ENCODE data around the gene SLC29A2.
"Not testable (repeated sequence)": the region's sequence is repeated elsewhere in the genome, so short reads cannot be mapped to it uniquely, and the experiment has no call there.

Gene SLC29A2

DNA sequence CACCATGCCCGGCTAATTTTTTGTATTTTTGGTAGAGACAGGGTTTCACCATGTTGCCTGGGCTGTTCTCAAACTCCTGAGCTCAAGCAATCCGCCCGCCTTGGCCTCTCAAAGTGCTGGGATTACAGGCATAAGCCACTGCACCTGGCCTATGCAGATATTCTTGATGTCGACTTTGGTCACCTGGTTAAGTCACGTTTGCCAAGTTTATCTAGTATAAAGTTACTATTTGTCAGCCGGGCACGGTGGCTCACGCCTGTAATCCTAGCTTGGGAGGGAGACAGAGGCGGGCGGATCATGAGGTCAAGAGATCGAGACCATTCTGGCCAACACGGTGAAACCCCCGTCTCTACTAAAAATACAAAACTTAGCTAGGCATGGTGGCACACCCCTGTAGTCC lies 12.8 kb upstream of the SLC29A2 start:
- not testable (repeated sequence) for DNase-seq (ENCODE audit: low read depth in 2 of 2)

DNA sequence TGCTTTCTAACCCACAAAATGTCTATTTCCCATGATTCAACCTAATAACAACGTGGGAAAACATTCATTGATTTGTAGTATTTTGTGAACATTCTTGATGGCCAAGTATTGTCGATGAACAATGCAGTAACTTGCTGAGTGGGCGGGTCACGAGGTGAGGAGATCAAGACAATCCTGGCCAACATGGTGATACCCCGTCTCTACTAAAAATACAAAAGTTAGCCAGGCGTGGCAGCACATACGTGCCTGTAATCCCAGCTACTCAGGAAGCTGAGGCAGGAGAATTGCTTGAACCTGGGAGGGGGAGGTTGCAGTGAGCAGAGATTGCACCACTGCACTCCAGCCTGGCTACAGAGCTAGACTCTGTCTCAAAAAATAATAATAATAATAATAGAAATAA lies 8.7 kb upstream of the SLC29A2 start:
- not testable (repeated sequence) for DNase-seq (ENCODE audit: low read depth in 2 of 2)

DNA sequence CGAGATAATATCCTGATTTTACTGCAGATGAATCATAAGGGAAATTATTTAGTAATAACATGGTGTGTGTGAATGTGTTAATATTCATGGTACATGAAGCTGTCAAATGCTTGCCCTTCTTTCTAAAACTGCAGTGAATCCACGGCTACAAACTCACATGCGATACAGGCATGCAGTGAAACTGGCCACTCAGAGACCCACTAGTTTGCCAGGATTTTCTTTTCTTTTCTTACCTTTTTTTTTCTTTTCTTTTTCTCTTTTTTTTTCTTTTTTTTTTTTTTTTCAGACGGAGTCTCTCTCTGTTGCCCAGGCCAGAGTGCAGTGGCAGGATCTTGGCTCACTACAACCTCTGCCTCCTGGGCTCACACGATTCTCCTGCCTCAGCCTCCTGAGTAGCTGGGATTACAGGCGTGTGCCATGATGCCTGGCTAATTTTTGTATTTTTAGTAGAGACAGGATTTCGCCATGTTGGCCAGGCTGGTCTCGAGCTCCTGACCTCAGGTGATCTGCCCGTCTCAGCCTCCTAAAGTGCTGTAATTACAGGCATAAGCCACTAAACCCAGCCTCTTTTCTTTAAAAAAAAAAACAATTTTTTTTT lies 2.2 kb upstream of the SLC29A2 start:
- not testable (repeated sequence) for DNase-seq (ENCODE audit: low read depth in 2 of 2)

DNA sequence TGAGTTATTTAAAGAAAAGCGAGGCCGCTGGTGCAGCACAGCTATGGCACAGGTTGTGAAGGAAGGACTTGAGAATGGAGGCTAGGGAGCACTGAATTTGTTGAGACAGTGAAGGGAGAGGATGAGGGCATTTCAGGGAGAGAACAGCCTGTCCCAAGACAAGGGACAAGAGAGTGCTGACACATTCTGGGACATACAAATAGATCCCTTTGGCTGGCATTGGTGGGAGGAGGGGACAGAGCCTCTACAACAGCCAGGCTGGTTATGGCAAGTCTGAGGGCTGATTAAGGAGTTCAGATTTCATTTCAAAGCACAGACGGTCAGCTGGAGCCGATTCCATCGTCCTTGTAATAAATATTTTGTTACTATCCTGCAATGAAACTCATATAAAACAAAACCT lies 1.7 kb upstream of the SLC29A2 start:
- no peak for DNase-seq (ENCODE audit: low read depth in 2 of 2)

DNA sequence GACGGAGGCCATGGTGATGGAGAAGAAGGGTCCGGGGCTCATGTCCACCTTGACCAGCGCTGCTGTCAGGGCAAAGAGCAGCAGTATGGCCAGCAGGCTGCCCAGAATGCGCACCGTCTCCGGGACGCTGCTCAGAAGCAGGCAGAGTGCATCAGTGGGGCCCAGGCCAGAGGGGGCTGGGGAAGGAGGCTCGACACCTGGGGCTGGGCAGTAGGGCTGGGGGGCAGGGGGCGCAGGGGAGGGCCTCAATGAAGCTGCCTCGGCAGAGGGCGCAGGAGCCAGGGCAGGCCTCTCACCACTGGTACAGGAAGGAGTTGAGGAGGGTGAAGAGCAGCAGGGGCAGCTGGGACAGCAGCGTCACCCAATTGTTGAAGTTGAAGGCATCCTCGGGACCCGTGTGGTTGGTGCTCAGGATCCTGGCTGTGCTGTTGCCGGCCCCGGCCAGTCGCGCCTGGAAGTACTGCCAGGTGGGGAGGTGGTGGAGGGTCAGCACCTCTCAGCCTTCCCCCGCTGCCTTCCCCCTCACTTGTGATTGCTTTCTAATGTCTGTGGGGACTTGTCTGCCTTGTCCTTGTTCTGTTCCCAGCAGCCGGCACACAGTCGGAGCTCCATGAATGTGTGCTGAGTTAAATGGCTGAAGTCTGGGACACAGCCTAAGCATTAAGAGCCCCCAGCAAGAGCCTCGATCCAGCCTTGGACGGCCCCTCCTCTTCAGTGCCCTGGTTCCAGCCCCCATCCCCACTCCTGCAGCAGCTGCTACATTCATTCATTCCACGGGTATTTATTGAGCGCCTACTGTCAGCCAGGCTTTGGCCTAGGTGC lies 2.3 kb downstream of the SLC29A2 start:
- no peak for DNase-seq (ENCODE audit: low read depth in 2 of 2)

DNA sequence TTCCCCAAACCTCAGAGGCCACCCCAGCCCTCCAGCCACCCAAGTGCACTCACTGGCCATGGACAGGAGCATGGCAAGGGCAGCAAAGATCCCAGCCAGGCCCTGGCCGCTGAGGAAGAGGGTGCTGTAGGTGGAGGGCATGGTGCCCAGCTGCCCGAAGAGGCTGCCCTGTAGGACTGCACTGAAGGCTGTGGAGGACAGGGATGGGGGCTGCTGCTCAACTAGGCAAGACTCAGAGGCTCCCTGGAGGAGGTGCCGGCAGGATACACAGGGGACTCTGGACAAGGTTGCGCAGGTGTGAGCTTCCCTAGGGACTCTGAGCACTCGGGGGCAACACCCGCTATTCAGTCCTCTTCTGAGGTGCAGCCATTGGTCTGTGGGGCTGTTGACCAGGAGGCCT lies 3.1 kb downstream of the SLC29A2 start:
- no peak for DNase-seq (ENCODE audit: low read depth in 2 of 2)

DNA sequence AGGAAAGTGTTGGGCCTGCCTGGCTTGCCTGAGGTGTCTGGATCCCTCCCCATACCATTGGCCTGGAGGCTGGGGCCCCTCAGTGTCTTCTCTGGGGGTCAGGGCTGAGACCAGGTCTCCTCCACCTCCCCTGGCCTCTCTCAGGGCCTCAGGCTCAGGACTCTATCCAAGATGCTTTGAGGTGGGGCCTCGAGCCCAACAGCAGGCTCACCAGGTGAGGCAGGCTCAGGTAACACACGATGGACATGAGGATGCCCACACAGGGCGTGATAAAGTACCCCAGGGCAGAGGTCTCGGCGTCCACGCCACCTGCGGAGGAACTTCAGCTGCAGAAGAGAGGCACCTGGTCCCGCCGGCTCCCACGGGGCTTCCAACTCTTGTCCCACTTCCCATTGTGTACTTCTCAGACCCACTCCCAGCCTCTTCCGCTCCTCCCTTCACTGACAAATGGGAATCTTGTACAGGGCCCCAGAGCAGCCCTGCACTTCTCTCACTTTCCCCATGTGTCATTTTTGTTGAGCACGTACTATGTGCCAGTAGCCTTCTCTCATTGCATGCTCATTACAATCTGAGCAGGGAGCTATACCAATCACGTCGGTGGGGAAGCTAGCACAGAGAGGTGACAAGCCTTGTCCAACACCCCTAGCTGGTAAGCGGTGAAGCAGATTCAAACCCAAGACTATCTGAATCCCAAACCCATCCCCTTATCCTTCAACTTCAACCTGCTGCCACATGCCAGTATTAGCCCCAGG lies 3.8 kb downstream of the SLC29A2 start:
- DNase-seq (ENCODE audit: low read depth in 2 of 2) = no peak

DNA sequence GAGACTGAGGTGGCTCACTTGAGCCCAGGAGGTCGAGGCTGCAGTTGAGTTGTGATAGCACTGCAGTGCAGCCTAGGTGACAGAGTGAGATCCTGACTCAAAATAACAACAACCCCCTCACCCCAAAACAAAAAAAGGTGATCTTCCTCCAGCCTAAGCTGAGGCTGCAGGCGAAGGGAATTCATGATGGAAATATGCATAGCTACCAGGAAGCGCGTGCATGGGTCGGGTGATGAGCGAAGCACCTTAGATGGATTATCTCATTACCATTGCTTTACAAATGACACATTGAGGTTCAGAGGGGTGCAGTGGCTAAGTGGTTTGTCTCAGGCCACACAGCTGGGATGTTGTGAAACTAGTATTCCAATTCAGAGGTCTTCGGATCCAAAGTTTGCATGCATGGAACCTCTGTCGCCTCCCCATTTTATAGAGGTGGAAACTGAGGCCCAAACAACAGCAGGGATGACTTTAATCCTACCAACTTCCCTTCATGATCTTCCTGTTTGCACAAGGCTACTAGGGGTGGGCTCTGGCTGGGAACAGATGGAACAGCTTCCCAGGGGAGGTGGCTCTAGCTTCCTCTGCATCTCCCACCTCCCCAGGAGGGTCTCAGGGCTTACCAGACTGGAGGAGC lies 4.6 kb downstream of the SLC29A2 start:
- DNase-seq (ENCODE audit: low read depth in 2 of 2) = no peak

DNA sequence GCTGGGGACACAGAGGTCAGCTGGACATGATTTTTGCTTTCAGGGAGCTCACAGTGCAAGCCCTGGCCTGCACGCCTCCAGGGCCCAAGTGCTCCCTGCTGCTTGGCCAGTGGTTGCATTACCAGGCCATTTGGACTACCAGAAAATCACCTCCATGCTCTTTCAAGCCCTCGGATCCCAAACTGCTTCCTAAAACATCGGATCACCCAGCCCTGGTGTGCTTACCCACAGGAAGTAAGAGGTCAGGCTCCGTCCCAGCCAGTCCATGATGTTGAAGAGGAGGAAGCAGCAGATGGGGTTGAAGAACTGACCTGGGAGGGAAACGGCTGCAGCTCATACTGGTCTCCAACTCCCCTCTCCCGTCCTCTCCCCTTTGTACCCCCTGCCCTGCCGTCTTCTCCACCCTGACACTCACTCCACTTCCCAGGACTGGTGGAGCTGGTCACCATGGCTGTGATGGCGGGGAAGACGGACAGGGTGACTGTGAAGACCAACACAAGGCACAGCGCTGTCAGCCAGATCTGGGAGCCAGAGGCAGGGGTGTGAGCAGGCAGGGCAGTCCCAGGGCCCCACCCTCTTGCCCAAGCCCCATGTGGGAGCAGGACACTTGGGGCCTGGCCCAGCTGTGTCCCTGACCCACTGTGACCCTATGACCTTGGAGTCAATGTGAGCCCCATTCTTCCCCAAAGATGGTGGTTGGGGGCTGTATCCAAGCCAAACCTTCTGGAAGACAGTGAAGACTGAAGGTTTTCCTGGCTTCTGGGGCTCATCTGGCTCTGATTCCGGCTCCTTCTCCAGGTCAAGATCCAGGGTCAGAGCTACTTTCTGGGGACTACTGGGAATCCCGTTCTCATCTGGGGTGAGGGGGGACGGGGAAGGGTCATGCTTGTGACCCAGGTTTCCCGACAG lies 5.6 kb downstream of the SLC29A2 start:
- DNase-seq (ENCODE audit: low read depth in 2 of 2) = no peak

DNA sequence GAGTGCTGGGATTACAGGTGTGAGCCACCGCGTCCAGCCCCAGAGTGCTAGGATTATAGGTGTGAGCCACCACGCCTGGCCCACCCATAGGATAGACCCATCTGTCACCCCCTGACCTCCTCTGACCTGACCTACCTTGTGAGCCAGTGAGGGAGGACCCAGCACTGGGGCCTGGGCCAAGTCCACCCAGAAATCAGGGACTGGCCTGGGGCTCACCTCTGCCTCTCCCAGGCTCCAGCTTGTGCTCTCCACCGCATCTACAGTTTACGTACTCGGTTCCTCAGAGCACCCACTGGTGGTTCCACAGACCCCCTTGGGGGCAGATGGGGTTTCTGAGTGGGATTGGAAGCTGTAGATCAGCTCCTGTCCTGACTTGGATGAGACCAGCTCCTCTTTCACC lies 6.4 kb downstream of the SLC29A2 start:
- DNase-seq (ENCODE audit: low read depth in 2 of 2) = no peak

DNA sequence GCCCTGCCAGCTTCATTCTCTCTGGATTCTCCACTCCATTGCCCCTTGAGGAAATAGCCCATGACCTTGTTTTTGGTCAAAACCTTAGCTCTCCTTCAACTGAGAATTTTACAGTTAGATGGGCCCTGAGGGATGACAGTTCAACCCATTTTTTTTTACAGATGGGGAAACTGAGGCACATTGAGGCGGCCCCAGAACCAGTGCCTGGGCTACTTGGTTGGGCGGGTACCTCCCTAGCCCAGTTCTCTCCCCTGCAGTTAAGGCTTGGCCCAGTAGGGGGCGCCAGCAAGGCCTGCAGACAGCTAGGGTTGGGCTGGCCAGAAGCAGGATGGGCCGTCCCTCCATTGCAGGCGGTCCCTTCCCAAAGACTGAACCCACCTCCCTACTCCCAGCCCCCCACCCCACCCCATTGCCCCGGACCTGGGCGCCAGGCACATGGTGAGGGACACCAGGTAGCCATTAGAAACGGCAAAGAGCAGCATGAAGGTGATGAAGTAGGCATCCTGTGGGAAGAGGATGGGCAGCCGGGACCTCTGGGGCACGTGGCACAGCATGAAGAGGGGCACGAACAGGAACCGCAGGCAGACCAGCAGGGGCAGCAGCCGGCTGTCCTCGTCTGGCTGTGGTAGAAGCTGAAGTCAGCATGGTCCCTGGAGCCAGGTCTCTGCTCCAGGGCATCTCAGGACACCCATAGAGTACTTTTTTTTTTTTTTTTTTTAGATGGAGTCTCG lies 7.6 kb downstream of the SLC29A2 start:
- peak; percentile 26 to 74 for DNase-seq (ENCODE audit: low read depth in 2 of 2)

DNA sequence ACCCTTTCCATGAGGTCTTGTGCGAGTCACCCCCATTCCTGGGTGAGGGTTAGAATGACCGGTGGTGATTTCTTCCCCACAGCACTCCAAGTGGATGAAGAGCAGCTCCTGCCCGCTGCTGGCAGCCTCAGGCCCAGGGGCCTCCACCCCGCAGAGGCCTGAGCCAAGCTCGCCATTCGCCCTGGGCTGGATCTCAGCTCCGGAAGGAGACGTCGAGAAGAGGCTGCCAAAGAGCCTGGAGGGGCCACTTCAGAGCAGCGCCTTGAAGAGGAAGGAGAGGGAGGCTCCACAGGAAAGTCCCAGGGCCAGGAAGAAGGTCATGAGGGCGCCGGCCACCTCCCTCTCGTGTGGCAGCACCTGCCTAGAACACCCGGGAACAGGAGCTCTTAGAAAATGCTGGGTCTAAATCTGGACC lies 8.4 kb downstream of the SLC29A2 start:
- no peak for DNase-seq (ENCODE audit: low read depth in 2 of 2)

DNA sequence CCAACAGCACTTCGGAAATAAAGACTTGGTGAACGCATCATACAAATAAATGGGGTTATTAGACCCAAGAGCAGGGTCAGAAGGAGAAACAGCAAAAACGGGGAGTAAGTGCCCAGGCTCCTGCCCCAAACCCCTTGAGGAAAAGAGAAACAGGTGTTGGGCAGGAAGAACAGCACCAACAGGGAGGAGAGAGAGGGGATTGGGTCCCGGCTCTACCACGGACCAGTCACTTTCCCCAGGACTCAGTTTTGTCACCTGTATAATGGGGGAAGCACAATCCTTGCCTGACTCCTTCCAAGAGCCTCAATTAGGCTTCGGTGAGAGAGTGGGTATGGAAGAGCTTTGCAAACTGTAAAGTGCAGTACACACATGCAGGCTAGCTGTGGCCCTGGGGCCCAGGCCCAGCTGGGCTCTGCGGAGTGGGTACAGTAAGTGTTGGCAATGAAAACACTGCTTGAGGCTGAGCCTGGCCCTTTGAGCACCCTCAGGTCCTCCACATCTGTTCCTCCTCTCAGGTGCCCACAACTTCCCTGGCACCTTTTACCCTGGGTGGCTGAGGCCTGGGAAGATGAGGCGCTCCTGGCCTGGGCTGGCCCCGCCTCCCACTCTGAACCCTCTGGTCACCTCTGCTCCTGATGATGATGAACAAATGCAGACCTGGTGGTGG lies 8.9 kb downstream of the SLC29A2 start:
- DNase-seq (ENCODE audit: low read depth in 2 of 2) = no peak

DNA sequence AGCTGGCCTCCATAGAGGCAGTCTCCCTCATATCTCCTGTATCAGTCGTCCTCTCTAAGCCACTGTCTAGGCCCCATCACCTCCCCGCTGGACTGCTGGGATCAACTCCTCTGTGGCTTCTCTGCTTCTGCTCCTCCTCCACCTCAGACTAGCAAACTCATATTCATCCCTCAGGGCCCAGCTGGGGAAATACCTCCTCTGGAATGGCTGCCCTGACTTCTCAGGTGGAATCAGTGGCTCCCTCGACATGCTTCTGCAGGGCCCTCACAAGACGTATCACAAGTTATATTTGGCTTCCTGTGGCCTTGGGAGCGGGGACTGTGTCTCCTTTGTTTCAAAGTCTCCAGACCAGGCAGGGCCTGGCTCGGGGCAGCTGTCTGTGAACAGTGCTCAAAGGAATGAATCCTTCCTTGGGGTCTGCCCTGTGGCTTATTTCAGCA lies 10.0 kb downstream of the SLC29A2 start:
- no peak for DNase-seq (ENCODE audit: low read depth in 2 of 2)

DNA sequence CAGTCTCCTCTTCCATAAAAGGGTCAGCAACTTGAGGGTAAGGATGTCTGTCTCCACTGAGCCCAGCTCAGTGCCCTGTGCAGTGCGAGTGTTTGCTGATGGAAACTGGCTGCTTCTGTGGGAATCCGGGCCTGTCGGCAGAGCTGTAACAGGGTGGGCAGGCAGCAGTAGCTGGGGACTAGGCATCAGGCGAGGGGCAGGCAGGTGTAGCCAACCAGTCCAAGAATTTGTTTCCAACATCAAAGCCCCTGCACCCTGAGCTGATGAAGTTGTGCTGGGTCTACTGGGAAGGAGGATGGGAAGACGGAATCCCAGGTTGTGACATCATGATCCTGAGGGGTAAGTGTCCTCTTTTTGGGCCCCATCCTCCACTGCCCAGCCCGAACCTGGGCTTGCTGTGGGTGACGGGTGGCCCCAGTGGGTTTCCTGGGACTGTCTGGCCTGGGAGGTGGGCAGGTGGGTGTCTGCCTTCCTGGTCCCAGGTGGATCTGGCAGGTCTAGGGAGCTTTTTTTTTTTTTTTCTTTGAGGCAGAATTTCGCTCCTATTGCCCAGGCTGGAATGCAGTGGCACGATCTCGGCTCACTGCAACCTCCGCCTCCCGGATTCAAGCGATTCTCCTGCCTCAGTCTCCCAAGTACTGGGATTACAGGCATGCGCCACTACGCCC lies 11.0 kb downstream of the SLC29A2 start:
- no peak for DNase-seq (ENCODE audit: low read depth in 2 of 2)

DNA sequence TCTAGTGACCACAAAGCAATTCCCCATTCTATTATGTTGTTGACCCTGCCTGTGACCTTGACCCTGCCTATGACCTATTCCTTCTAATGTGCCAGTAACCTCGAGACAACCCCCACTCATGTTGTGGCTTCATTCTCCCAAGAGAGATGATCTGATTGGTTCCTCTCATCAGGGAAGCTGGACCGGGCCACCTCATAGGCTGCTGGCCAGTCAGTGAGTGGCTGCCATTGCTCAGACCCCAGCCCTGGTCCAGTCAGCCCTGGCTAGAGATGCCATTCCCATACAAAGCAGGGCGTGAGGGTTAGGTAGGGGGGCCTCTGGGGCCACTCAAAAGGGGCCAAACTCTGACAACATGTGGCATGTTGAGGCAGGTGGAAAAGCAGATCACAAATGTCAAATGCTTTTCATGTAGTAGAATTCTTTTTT lies 11.9 kb downstream of the SLC29A2 start:
- no peak for DNase-seq (ENCODE audit: low read depth in 2 of 2)

DNA sequence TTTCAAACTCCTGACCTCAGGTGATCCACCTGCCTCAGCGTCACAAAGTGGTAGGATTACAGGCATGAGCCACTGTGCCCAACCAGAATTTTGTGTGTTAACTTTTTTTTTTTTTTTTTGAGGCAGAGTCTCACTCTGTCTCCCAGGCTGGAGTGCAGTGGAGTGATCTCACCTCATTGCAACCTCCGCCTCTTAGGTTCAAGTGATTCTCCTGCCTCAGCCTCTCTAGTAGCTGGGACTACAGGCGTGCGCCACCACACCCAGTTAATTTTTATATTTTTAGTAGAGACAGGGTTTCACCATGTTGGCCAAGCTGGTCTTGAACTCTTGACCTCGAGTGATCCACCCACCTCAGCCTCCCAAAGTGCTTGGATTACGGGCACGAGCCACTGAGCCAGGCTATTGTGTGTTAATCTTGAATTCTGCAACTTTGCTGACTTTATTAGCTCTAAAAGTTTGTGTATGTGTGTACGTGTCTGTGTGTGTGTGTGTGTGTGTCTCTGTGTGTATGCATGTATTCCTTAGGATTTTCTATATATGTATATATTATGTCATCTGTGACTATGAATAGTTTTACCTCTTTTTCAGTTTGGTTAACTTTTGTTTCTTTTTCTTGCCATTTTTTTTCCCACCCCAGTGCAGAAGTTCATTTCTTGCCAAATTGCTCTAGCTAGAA lies 20.9 kb downstream of the SLC29A2 start:
- DNase-seq (ENCODE audit: low read depth in 2 of 2) = not testable (repeated sequence)

DNA sequence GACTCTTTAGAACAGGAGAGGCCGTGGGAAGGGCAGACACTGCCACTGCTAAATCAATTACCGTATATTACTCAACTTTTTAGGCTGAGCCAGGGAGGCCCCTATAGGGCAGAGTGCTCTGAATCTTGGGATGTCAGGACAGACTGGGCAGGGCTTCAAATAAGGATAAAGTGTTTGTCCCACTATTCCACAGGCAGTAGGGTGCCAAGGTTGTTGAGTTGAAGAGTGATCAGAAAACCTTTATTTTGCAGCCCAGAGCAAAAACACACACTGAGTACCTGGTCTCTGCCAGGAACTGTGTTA lies 22.5 kb downstream of the SLC29A2 start:
- DNase-seq (ENCODE audit: low read depth in 2 of 2) = no peak

All from stimulated activated CD4-positive, alpha-beta T cell treated with anti-CD3 and anti-CD28 coated beads, Interleukin-1b, Interleukin-23, amount 100 ng/mL, for 1 hour (primary cell).